Uterus (tissue), 2 donors: ENCODE measurements around the gene SOX9.

Experiments used
- CTCF ChIP-seq, 4 experiments: fragments of 200-600 bp in 2 of 4; fragments of 450-650 bp in 2 of 4; sonication (generic) in 2 of 4; IDR thresholded peaks; one replicate each; pipeline ENCODE4 v1.5.1; 2016 to 2019; ENCODE audit warnings: antibody characterized with exemption in 4 of 4, mild to moderate bottlenecking in 2 of 4, moderate library complexity in 1 of 4
- POLR2A ChIP-seq, 2 donors: fragments of 450-650 bp; IDR thresholded peaks; one replicate each; pipeline ENCODE4 v1.6.1; 2016; ENCODE audit warnings: antibody characterized with exemption in 2 of 2, mild to moderate bottlenecking in 1 of 2, moderate library complexity in 1 of 2

- no peak for TF ChIP-seq POLR2A (IDR thresholded peaks at IDR 0.05)
- TF ChIP-seq CTCF (IDR thresholded peaks at IDR 0.05), result no peak
Measured at GRCh38 chr17:72071330-72071729, 49.5 kb upstream of the SOX9 start.
